Right lobe of liver (tissue), 6 donors: Measurements from ENCODE around the gene SDF2L1. TPM values are rescaled to one million over a fixed set of nuclear protein-coding genes. Genes with fewer than 3 reads are reported as not detected.

Source experiments
- ATAC-seq, 4 donors: fragments of 200-7000 bp; cut with Tn5 transposase; one replicate each; pipeline ENCODE4 v1.9.1; 2020; ENCODE audit warnings: mild to moderate bottlenecking in 4 of 4, moderate library complexity in 4 of 4
- DNase-seq, 3 donors: peaks; one replicate each; pipeline ENCODE4 v3.0.0-alpha.2; 2020
- H3K27ac ChIP-seq, 3 donors: fragments of 200-600 bp; one replicate each; pipeline ENCODE4 v1.8.0; 2022
- H3K27me3 ChIP-seq, 2 donors: fragments of 200-600 bp; one replicate each; pipeline ENCODE4 v1.8.0; 2022
- H3K36me3 ChIP-seq, 4 donors: fragments of 200-600 bp; sonication (generic) in 1 of 4; one replicate each; pipeline versions ENCODE4 v1.5.1 to v1.8.0; 2017 to 2022; ENCODE audit warnings: control low read depth in 1 of 4
- H3K4me1 ChIP-seq, 4 donors: fragments of 200-600 bp; sonication (generic) in 1 of 4; one replicate each; pipeline versions ENCODE4 v1.5.1 to v1.8.0; 2017 to 2022; ENCODE audit warnings: control low read depth in 1 of 4
- H3K4me3 ChIP-seq, 3 donors: fragments of 200-600 bp; one replicate each; pipeline ENCODE4 v1.8.0; 2022
- H3K9me3 ChIP-seq, 4 donors: fragments of 200-600 bp; sonication (generic) in 1 of 4; one replicate each; pipeline versions ENCODE4 v1.5.1 to v1.8.0; 2017 to 2022; ENCODE audit warnings: control low read depth in 1 of 4
- CTCF ChIP-seq, 4 donors: fragments of 200-600 bp in 3 of 4; fragments of 450-650 bp in 1 of 4; IDR thresholded peaks; one replicate each; pipeline versions ENCODE4 v1.5.1 to v1.8.0; 2016 to 2022; ENCODE audit warnings: antibody characterized with exemption in 4 of 4, mild to moderate bottlenecking in 2 of 4
- POLR2A ChIP-seq: fragments of 450-650 bp; IDR thresholded peaks from one replicate; pipeline ENCODE4 v1.6.1; 2017; ENCODE audit warnings: antibody characterized with exemption, mild to moderate bottlenecking
- WGBS: methylation state at CpG from one replicate; pipeline ENCODE4 v1.1.6; 2018; ENCODE audit warnings: low coverage, low lambda C conversion rate; ENCODE audit not compliant: insufficient coverage; ENCODE audit errors: missing lambda C conversion rate; 5-methylcytosine and 5-hydroxymethylcytosine counted together
- intact Hi-C, 2 donors: fragments of 100-400 bp; cut with DNase I; formaldehyde crosslinking; loops; one replicate each; pipeline versions ENCODE4 v1.11.2 to v1.14.1; 2022
- total RNA-seq, 6 experiments: library from RNA; depleted of rRNA in 2 of 6; stranded (reverse); fragments of >200 nt in 2 of 6; fragmentation: NEBNext Ultra II Directional in 3 of 6; extraction: Animal tissue kit (Norgen Biotek cat#: 25700) in 3 of 6; gene quantifications; one replicate each; pipeline versions ENCODE4 v1.1.0 to v1.2.4, GENCODE V29; 2016 to 2023
- donor health status: DM: no; HTN: yes; CAD: no.
- donor health status: DM: no; HTN: no; CAD: no.
- donor health status: DM: no; HTN: no; CAD: no.
- donor health status: DM: no; HTN: yes; CAD: no.
- donor health status: DM: no; HTN: yes; CAD: no.

The SDF2L1 gene
- total RNA-seq, 6 experiments from 2014 or later: 33.1 to 85.7 (median 71.6) TPM

- DNase-seq (no peak), ATAC-seq (no peak)
- H3K9me3 ChIP-seq: no peaks in the 10 kb centered on the region
- 90% methylated on average over 5 of the region's 7 CpGs for WGBS
- H3K27ac ChIP-seq: no peak overlapping the region
- H3K36me3 ChIP-seq: peaks cover 0 to 48% (median 21%) of the 10 kb centered on the region in 4 donors
- intact Hi-C loops: no loop called here
- TF ChIP-seq POLR2A: no peak
- no peak for TF ChIP-seq CTCF (IDR thresholded peaks at IDR 0.05)
- no peak overlapping the region for H3K4me3 ChIP-seq
- no peaks in the 10 kb centered on the region for H3K27me3 ChIP-seq
- peaks cover 0 to 3% (median 0%) of the 10 kb centered on the region in 4 donors for H3K4me1 ChIP-seq
Observed at GRCh38 chr22:21683401-21683811, 41.3 kb downstream of the SDF2L1 start.

DNA sequence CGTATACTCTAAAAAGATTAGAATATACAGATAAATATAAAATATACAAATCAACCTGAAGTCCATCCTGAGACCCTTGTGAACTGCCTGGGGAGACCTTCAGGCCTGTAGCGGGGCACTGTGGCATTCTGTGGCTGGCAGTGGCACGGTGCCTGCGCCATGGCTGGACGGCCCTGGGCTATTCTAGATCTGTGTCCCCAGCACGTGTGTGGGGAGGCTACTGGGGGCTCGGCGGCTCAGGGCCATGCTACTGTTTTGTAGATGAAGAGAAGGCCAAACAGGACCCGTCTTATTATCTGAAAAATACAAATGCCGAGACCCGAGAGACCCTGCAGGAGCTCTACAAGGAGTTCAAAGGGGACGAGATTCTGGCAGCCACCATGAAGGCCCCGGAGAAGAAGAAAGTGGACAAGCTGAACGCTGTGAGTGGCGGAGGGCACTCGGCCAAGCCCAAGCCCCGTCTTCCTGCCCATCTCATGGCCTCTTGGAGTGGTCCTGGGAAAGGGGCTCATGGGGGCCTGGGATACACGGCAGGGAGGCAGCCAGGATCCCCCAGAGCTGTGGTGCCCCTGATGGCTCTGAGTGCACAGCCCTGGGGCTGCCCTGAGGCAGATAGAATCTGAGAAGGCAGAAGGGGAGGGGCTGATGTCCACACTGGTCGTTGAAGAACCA is 42.5 kb downstream of the SDF2L1 start:
- DNase-seq (peak in 1 of 3 donors; percentile 22), ATAC-seq (no peak)
- intact Hi-C loops: no loop called here
- H3K4me3 ChIP-seq: no peak overlapping the region
- no peaks in the 10 kb centered on the region for H3K27me3 ChIP-seq
- 90% methylated on average over 9 of the region's 19 CpGs for WGBS
- no peak overlapping the region for H3K27ac ChIP-seq
- TF ChIP-seq POLR2A (no peak), CTCF (IDR thresholded peaks at IDR 0.05) (no peak)
- peaks cover 0 to 49% (median 21%) of the 10 kb centered on the region in 4 donors for H3K36me3 ChIP-seq
- H3K9me3 ChIP-seq: no peaks in the 10 kb centered on the region
- H3K4me1 ChIP-seq: no peaks in the 10 kb centered on the region

DNA sequence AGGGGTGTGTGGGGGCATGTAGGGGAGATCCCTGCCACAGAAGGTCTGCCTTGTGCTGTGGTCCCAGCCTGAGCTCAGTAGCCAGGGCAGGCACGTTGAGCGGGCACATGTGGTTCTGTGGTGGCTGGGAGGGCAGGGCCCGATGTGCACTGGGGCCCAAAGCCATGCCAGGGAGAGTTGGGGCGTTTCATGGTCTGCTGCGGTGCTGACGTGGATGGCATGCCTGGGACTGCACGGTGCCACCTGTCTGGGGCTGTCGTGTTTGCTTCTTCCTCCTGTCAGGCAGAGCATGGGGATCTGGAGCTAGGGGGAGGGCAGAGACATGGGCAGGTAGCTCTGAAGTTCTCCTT is 43.0 kb downstream of the SDF2L1 start:
- no peaks in the 10 kb centered on the region for H3K9me3 ChIP-seq
- TF ChIP-seq CTCF (IDR thresholded peaks at IDR 0.05): no peak
- no peak for TF ChIP-seq POLR2A

DNA sequence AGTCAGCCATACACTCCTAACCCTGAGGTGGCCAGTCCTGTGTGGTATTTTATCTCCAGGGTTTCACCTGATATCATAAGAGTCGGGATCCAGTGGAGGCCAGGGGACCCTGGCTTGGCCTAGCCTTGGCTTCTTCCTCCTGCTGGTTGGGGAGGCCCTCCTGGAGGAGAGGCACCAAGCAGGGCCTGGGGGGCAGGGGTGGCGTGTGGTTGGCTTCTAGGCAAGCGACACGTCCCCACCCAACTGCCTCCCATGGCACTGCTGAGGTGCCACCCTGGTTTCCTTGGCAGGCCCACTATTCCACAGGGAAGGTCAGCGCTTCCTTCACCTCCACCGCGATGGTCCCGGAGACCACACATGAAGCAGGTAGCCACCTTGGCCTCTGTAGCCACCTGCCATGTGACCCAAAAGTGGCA is 44.1 kb downstream of the SDF2L1 start:
- no peak for TF ChIP-seq POLR2A
- TF ChIP-seq CTCF (IDR thresholded peaks at IDR 0.05): no peak
- DNase-seq: no peak

More for the DNA sequence above, 43.0 kb downstream of the SDF2L1 start:
- ATAC-seq (no peak), DNase-seq (no peak)
- Histone ChIP-seq H3K27me3 (no peaks in the 10 kb centered on the region), H3K4me1 (no peaks in the 10 kb centered on the region), H3K36me3 (peaks cover 0 to 49% (median 21%) of the 10 kb centered on the region in 4 donors), H3K4me3 (no peak overlapping the region), H3K27ac (no peak overlapping the region)
- no CpG with 5 or more reads among the region's 8 CpGs for whole genome bisulfite sequencing
- intact Hi-C loops: no loop called here

More for the DNA sequence above, 44.1 kb downstream of the SDF2L1 start:
- no peaks in the 10 kb centered on the region for H3K4me1 ChIP-seq
- H3K9me3 ChIP-seq: no peaks in the 10 kb centered on the region
- intact Hi-C loops: no loop called here
- peaks cover 0 to 45% (median 21%) of the 10 kb centered on the region in 4 donors for H3K36me3 ChIP-seq
- no peak overlapping the region for H3K27ac ChIP-seq
- WGBS: no CpG with 5 or more reads among the region's 8 CpGs
- no peak overlapping the region for H3K4me3 ChIP-seq
- ATAC-seq: peak in 1 of 4 donors; percentile 6
- no peaks in the 10 kb centered on the region for H3K27me3 ChIP-seq
